ENCODE data around the gene MBP.
A peak's percentile ranks its signal among the peaks of the same experiment; 100 is the strongest.

MBP gene

GRCh38 chr18:77123320-77124231 lies 9.0 kb downstream of the MBP start:
- Mint-ChIP-seq H3K27ac (peak overlapping the region; percentile 91 to 94), H3K27me3 (no peaks in the 10 kb centered on the region), H3K4me3 (peak overlapping the region; percentile 97 to 99), H3K36me3 (ENCODE audit: insufficient read depth) (peaks cover 44% of the 10 kb centered on the region), H3K9me3 (no peaks in the 10 kb centered on the region), H3K4me1 (ENCODE audit: low read depth in 2 of 2) (peaks cover 82 to 95% of the 10 kb centered on the region in 2 donors)
- ATAC-seq (replicated peaks) (no peak), DNase-seq (no peak)

DNA sequence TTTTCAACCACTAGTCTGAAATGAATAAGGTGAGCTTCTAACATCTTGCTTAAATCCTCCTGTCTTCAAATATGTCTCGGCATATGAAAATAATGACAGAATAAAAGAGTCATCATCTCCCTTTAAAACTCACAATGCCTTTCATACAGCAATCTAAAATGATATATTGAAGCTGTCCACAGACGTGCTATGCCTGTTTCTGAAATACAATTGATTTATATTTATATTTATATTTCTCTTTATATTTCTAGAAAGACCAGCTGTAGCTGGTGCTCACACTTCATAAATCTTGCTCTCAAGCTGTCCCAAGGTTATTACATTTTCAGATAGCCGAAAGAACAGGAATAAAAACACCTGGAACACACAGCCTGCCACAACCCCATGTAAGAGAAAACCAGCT lies 11.1 kb downstream of the MBP start:
- Mint-ChIP-seq H3K9me3 (no peaks in the 10 kb centered on the region), H3K36me3 (ENCODE audit: insufficient read depth) (peaks cover 43% of the 10 kb centered on the region), H3K4me3 (peak overlapping the region; percentile 97 to 99), H3K4me1 (ENCODE audit: low read depth in 2 of 2) (peaks cover 73 to 87% of the 10 kb centered on the region in 2 donors), H3K27me3 (no peaks in the 10 kb centered on the region), H3K27ac (peak overlapping the region; percentile 54 to 91)
- ATAC-seq (replicated peaks) (no peak), DNase-seq (no peak)

DNA sequence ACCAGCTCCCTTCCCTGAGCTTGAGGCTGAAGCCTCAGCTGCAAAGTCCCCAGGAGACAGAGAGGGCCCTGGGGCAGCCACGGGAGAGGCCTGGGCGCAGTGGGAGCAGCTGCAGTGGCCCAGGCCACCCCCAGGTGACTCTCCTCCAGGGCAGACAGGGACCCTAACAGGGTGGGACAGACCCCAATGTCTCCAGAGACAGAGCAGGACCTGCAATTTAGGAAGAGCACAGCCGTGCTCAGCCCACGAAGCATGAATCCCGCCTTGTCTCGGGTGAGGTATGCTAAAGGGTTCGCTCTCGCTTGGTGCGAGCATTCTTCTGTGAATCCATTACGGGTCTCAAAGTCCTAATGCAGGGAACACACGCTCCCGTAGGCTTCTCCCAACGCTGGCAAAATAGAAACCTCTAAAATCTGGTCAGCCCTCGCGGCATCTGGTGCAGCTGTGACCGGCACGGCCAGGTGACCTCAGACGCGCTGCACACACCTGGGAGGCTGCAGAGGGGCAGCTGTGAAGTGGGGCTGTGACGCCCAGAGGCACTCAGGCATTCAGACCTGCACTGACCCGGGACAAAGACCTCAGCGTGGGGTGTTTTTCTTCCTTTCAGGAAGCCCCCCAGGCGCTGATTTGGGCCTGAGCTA lies 12.6 kb downstream of the MBP start:
- Mint-ChIP-seq H3K4me1 (ENCODE audit: low read depth in 2 of 2) (peaks cover 72 to 84% of the 10 kb centered on the region in 2 donors), H3K36me3 (ENCODE audit: insufficient read depth) (peaks cover 43% of the 10 kb centered on the region), H3K27me3 (no peaks in the 10 kb centered on the region), H3K27ac (peak overlapping the region; percentile 54 to 91), H3K9me3 (no peaks in the 10 kb centered on the region), H3K4me3 (peak overlapping the region; percentile 52 to 57)
- DNase-seq, result no peak
- ATAC-seq (replicated peaks), result no peak

DNA sequence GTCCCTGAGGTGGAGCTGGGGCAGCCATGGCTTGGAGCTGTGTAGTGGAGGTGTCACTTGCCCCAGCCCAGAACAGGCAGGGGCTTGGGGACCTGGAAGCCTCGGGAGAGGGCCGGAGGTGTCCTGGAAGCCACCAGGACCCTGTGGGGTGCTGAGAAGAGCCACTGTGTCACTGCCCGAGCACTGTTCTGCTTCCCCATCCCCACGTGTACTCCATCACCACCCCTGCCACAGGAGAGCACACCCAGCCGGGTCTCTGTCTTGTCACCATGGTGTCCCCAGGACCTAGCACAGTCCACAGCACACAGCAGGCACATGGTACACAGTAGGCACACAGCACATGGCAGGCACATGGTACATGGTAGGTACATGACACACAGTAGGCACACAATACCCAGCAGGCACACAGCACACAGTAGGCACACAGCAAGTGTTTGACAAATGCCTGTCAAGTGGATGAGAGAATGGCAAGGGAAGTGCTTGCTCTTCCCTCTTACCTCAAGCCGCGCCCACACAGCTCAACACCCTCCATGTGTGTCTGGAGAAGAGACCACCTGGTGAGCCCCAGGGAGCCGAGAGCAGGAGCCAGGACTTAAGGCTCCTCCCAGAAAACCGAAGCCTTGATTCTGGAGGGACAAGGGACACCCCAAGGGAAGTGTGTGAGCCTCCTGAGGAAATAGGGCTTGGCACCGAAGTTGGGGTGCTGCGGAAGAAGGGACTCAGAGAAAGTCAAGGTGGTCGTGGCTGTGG lies 13.3 kb downstream of the MBP start:
- Mint-ChIP-seq H3K36me3 (ENCODE audit: insufficient read depth) (peaks cover 50% of the 10 kb centered on the region), H3K27me3 (no peaks in the 10 kb centered on the region), H3K4me3 (peak overlapping the region; percentile 52 to 57), H3K27ac (peak overlapping the region; percentile 54 to 98), H3K9me3 (no peaks in the 10 kb centered on the region), H3K4me1 (ENCODE audit: low read depth in 2 of 2) (peaks cover 72 to 84% of the 10 kb centered on the region in 2 donors)
- DNase-seq, result no peak
- no peak for ATAC-seq (replicated peaks)

DNA sequence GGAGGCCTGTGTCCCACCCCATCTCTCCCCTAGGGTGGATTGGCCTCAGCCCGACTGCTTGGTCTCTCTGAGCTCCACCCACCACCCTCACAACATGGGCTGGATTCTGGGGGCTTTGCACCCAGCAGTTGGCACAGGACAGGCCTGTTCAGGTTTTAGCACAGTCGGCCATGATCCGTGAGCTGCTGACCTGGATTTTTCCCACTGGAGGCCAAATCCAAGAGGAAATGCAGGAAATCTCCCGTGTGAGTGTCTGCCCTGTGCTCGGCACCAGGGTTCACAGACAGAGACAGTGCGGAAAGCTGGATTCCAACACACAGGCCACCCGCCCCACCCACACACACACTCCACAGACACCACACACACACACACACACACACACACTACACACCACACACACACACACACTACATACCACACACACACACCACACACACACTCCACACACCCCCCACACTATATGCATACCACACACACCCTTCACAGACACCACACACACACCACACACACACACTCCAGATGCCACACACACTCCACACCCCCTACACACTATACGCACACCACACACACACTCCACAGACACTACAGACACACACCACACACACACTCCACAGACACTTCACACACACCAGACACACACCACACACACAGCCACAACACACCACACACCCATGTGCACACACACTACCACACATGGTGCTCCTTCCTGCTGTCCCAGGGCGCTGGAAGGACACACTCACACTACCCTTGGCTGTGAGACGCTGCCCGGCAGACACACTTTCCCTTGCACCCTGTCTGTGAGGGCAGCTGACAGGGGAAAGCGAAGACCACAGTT lies 14.1 kb downstream of the MBP start:
- Mint-ChIP-seq H3K27me3 (no peaks in the 10 kb centered on the region), H3K27ac (peak overlapping the region; percentile 54 to 98), H3K36me3 (ENCODE audit: insufficient read depth) (peaks cover 49% of the 10 kb centered on the region), H3K4me3 (peak overlapping the region; percentile 52 to 57), H3K9me3 (no peaks in the 10 kb centered on the region), H3K4me1 (ENCODE audit: low read depth in 2 of 2) (peaks cover 67 to 82% of the 10 kb centered on the region in 2 donors)
- DNase-seq, result no peak
- ATAC-seq (replicated peaks), result no peak

DNA sequence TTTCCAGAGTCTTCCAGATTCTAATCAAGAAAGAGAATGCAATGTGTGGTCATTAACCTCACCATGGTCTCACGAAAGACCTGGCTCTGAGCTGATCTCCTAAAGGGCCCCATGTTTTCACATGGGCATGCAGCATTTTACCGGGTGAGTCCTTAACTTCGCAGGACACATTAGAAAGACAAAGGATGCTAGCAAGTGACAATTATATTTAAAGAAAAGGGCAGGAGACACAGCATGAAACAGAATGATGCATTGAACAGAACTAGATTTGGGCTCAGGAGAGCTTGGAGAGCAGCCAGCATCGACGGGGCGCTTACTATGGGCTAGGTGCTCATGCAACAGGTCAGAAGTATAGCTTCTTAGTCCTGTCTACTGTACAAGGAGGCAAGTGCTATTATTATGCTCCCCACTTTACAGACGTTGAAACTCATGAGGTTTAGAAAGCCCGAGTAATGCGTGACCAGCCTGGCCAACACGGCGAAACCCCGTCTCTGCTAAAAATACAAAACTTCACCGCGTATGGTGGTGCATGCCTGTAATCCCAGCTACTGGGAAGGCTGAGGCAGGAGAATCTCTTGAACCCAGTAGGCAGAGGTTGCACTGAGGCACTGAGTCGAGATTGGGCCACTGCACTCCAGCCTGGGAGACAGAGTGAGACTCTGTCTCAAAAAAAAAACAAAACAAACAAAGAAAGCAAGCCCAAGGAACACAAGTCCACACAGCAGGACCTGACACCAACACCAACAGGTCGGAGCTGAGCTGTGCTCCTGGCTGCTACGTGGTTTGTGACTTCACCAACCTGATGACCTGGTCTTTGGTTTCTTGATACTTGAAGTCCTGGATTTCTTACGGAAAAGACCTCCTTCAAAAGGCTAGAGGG lies 16.1 kb downstream of the MBP start:
- Mint-ChIP-seq H3K36me3 (ENCODE audit: insufficient read depth) (peaks cover 55% of the 10 kb centered on the region), H3K9me3 (no peaks in the 10 kb centered on the region), H3K27ac (peak overlapping the region; percentile 87 to 90), H3K4me3 (peak overlapping the region in 1 of 2 donors; percentile 58), H3K27me3 (no peaks in the 10 kb centered on the region), H3K4me1 (ENCODE audit: low read depth in 2 of 2) (peaks cover 69 to 80% of the 10 kb centered on the region in 2 donors)
- no peak for ATAC-seq (replicated peaks)
- DNase-seq, result no peak

DNA sequence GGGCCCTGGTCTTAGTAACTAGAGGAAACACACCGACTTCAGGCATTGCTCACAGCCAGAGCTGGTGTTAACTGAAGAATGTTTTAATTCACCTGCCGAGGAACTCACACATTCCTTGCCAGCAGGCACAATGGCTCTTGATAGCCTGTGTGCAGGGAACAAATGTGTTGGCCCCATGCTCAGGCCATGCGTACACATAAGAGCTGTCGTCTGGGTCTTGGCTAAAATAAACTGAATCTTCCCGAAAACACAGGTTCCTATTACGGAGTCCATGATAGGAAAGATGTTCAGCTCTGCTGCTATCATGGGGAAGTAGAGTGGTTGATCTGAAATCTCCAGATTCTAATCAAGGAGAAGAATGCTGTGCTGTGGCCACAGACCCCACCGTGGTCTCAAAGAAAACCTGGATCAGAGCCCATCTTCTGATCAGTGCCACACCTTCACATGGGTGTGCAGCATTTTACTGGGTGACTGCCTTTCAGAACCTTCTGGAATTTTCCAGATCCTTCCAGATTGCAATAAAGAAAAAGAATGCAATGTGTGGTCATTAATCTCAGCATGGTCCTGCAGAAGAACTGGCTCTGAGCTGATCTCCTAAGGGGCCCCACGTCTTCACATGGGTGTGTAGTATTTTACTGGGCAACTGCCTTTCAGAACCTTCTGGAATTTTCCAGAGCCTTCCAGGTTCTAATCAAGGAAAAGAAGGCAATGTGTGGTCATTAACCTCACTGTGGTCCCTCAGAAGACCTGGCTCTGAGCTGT lies 17.2 kb downstream of the MBP start:
- Mint-ChIP-seq H3K27ac (peak overlapping the region; percentile 92 to 98), H3K9me3 (no peaks in the 10 kb centered on the region), H3K4me1 (ENCODE audit: low read depth in 2 of 2) (peaks cover 69 to 81% of the 10 kb centered on the region in 2 donors), H3K36me3 (ENCODE audit: insufficient read depth) (peaks cover 54% of the 10 kb centered on the region), H3K27me3 (no peaks in the 10 kb centered on the region), H3K4me3 (peak overlapping the region; percentile 49 to 61)
- no peak for DNase-seq
- ATAC-seq (replicated peaks), result no peak

GRCh38 chr18:77114415-77115191 lies 18.0 kb downstream of the MBP start:
- H3K4me3 Mint-ChIP-seq, result peak overlapping the region; percentile 49 to 61
- ATAC-seq (replicated peaks) (peak; percentile 86), DNase-seq (peak in 2 of 3 experiments; percentile 54 to 56)
- H3K27me3 Mint-ChIP-seq, result no peaks in the 10 kb centered on the region
- H3K36me3 Mint-ChIP-seq (ENCODE audit: insufficient read depth), result peaks cover 55% of the 10 kb centered on the region
- H3K9me3 Mint-ChIP-seq, result no peaks in the 10 kb centered on the region
- H3K4me1 Mint-ChIP-seq (ENCODE audit: low read depth in 2 of 2), result peaks cover 68 to 78% of the 10 kb centered on the region in 2 donors
- H3K27ac Mint-ChIP-seq, result peak overlapping the region; percentile 92 to 98

- Mint-ChIP-seq H3K27me3 (no peaks in the 10 kb centered on the region), H3K36me3 (ENCODE audit: insufficient read depth) (peaks cover 58% of the 10 kb centered on the region), H3K27ac (peak overlapping the region; percentile 92 to 98), H3K4me1 (ENCODE audit: low read depth in 2 of 2) (peaks cover 66 to 75% of the 10 kb centered on the region in 2 donors), H3K4me3 (peak overlapping the region; percentile 49 to 61), H3K9me3 (no peaks in the 10 kb centered on the region)
- DNase-seq, result no peak
- ATAC-seq (replicated peaks), result no peak
Measured at GRCh38 chr18:77114152-77114414, 18.5 kb downstream of the MBP start.

GRCh38 chr18:77113361-77114151 lies 19.0 kb downstream of the MBP start:
- Mint-ChIP-seq H3K4me3 (no peak overlapping the region), H3K36me3 (ENCODE audit: insufficient read depth) (peaks cover 62% of the 10 kb centered on the region), H3K4me1 (ENCODE audit: low read depth in 2 of 2) (peaks cover 66 to 73% of the 10 kb centered on the region in 2 donors), H3K9me3 (no peaks in the 10 kb centered on the region), H3K27ac (peak overlapping the region; percentile 92 to 98), H3K27me3 (no peaks in the 10 kb centered on the region)
- no peak for ATAC-seq (replicated peaks)
- DNase-seq, result no peak
